Left hindlimb (tissue), 1 donor: Measurements from ENCODE around the gene CISH.

Experiments
- DNase-seq: peaks from one replicate; pipeline ENCODE4 v3.0.0-alpha.2; 2018

The CISH gene

GRCh38 chr3:50635066-50635465, 23.5 kb upstream of the CISH start:
- no peak for DNase-seq

- DNase-seq: no peak
Observed at GRCh38 chr3:50633230-50633790, 21.7 kb upstream of the CISH start.

GRCh38 chr3:50632450-50632849, 20.9 kb upstream of the CISH start:
- DNase-seq: no peak

GRCh38 chr3:50630877-50631276, 19.3 kb upstream of the CISH start:
- DNase-seq: no peak

- DNase-seq: no peak
Observed at GRCh38 chr3:50630394-50630793, 18.8 kb upstream of the CISH start.

- no peak for DNase-seq
Observed at GRCh38 chr3:50628601-50629000, 17.0 kb upstream of the CISH start.

GRCh38 chr3:50627407-50628051, 16.0 kb upstream of the CISH start:
- DNase-seq: no peak

GRCh38 chr3:50626401-50626800, 14.8 kb upstream of the CISH start:
- no peak for DNase-seq

- DNase-seq: no peak
Observed at GRCh38 chr3:50625231-50626182, 13.9 kb upstream of the CISH start.

GRCh38 chr3:50624634-50625033, 13.1 kb upstream of the CISH start:
- DNase-seq: no peak

- DNase-seq: no peak
Observed at GRCh38 chr3:50623840-50624474, 12.4 kb upstream of the CISH start.

- DNase-seq: no peak
Observed at GRCh38 chr3:50622881-50623280, 11.3 kb upstream of the CISH start.

- no peak for DNase-seq
Observed at GRCh38 chr3:50620820-50621219, 9.2 kb upstream of the CISH start.

- no peak for DNase-seq
Observed at GRCh38 chr3:50620420-50620819, 8.8 kb upstream of the CISH start.

- DNase-seq: no peak
Observed at GRCh38 chr3:50617911-50618481, 6.4 kb upstream of the CISH start.

GRCh38 chr3:50617096-50617791, 5.7 kb upstream of the CISH start, which contains the start of gene MAPKAPK3:
Gene MAPKAPK3, plus strand, starts transcription at chr3:50617151. Its CDS starts 415 bp downstream, at chr3:50617566.
- DNase-seq: no peak

GRCh38 chr3:50616770-50617095, 5.2 kb upstream of the CISH start:
- peak; percentile 95 for DNase-seq

- DNase-seq: peak; percentile 85
Observed at GRCh38 chr3:50616003-50616769, 4.6 kb upstream of the CISH start.

- no peak for DNase-seq
Observed at GRCh38 chr3:50615190-50615589, 3.6 kb upstream of the CISH start.

- no peak for DNase-seq
Observed at GRCh38 chr3:50612970-50613846, 1.6 kb upstream of the CISH start.
